B cell (primary cell): Measurements from ENCODE around the gene CYB5D1. TPM values are rescaled to one million over a fixed set of nuclear protein-coding genes. Genes with fewer than 3 reads are reported as not detected.
A peak's percentile ranks its signal among the peaks of the same experiment; 100 is the strongest.

Experiments
- ATAC-seq: fragments of 200-7000 bp; cut with Tn5 transposase; one replicate; pipeline ENCODE4 v1.10.0; 2021; ENCODE audit warnings: low read depth, mild to moderate bottlenecking, moderate number of reproducible peaks, moderate library complexity
- CTCF ChIA-PET: fragments of 350-600 bp; sonication (Branson Sonifier 250); formaldehyde crosslinking; loops from one replicate; lab custom pipeline; 2021; ENCODE audit warnings: antibody characterized with exemption, inconsistent platforms; lab: Charles Lee
- POLR2A ChIA-PET: fragments of 350-600 bp; sonication (Branson Sonifier 250); formaldehyde crosslinking; loops from one replicate; lab custom pipeline; 2021; ENCODE audit warnings: antibody characterized with exemption; lab: Charles Lee
- DNase-seq: peaks from one replicate; pipeline ENCODE4 v3.0.0; 2013
- H2AFZ ChIP-seq: 2 replicates; pipeline ENCODE4 v1.6.1; 2012; ENCODE audit warnings: mild to moderate bottlenecking, low read depth, low read length; ENCODE audit not compliant: insufficient read depth, poor library complexity, severe bottlenecking
- H3K27ac ChIP-seq, 2 donors: 1 replicate in 1 of 2; 2 replicates in 1 of 2; pipeline ENCODE4 v1.5.1; 2012 to 2013; ENCODE audit warnings: low read length in 2 of 2, mild to moderate bottlenecking in 2 of 2, moderate library complexity in 1 of 2
- H3K27me3 ChIP-seq, 4 experiments: fragments of 200-600 bp in 1 of 4; sonication (generic) in 1 of 4; replicated peaks in 1 of 4; 1 replicate in 2 of 4; 2 replicates in 2 of 4; pipeline versions ENCODE4 v1.6.1 to v1.7.0; 2013 to 2016; ENCODE audit warnings: low read length in 3 of 4, mild to moderate bottlenecking in 2 of 4, mixed read lengths in 1 of 4, moderate library complexity in 1 of 4; ENCODE audit not compliant: insufficient read depth in 4 of 4, control insufficient read depth in 3 of 4; ENCODE audit errors: control extremely low read depth in 1 of 4
- H3K36me3 ChIP-seq, 2 experiments: replicated peaks in 1 of 2; 1 replicate in 1 of 2; 2 replicates in 1 of 2; pipeline versions ENCODE4 v1.6.1 to v1.7.1; 2013; ENCODE audit warnings: low read length in 1 of 2; ENCODE audit not compliant: insufficient read depth in 2 of 2, control insufficient read depth in 1 of 2; ENCODE audit errors: control extremely low read depth in 1 of 2, extremely low read depth in 1 of 2
- H3K4me1 ChIP-seq, 2 donors: fragments of 200-600 bp in 1 of 2; sonication (generic) in 1 of 2; 1 replicate in 1 of 2; 2 replicates in 1 of 2; pipeline versions ENCODE4 v1.5.1 to v1.6.1; 2013 to 2017; ENCODE audit warnings: low read length in 2 of 2; ENCODE audit not compliant: control insufficient read depth in 2 of 2, insufficient read depth in 2 of 2
- H3K4me2 ChIP-seq: replicated peaks from 2 replicates; pipeline ENCODE3; 2012; ENCODE audit warnings: mild to moderate bottlenecking, low read depth, low read length; ENCODE audit not compliant: poor library complexity, severe bottlenecking
- H3K4me3 ChIP-seq, 5 experiments: fragments of 200-600 bp in 1 of 5; sonication (generic) in 1 of 5; 1 replicate in 3 of 5; 2 replicates in 2 of 5; pipeline versions ENCODE4 v1.5.1 to v1.7.0; 2011 to 2016; ENCODE audit warnings: low read length in 4 of 5, mild to moderate bottlenecking in 4 of 5, low read depth in 2 of 5, control low read depth in 1 of 5, moderate library complexity in 1 of 5; ENCODE audit not compliant: insufficient read depth in 1 of 5; ENCODE audit errors: control extremely low read depth in 1 of 5, extremely low read depth in 1 of 5
- H3K79me2 ChIP-seq: fragments of 200-600 bp; sonication (generic); one replicate; pipeline ENCODE4 v1.6.0; 2016; ENCODE audit warnings: low read length; ENCODE audit not compliant: control insufficient read depth, insufficient read depth
- H3K9ac ChIP-seq: fragments of 200-600 bp; sonication (generic); 2 replicates; pipeline ENCODE4 v1.6.1; 2017; ENCODE audit warnings: mild to moderate bottlenecking, low read length, moderate library complexity
- H3K9me3 ChIP-seq, 3 donors: one replicate each; pipeline versions ENCODE4 v1.6.1 to v1.7.1; 2013; ENCODE audit warnings: low read length in 2 of 3; ENCODE audit not compliant: control insufficient read depth in 2 of 3, insufficient read depth in 1 of 3; ENCODE audit errors: control extremely low read depth in 1 of 3
- H4K20me1 ChIP-seq: 2 replicates; pipeline ENCODE4 v1.6.0; 2012; ENCODE audit warnings: mild to moderate bottlenecking, low read length; ENCODE audit not compliant: insufficient read depth, control insufficient read depth, poor library complexity, severe bottlenecking
- H3K27ac Mint-ChIP-seq: one replicate; pipeline ENCODE4 v1.8.0; 2021; ENCODE audit warnings: mixed read lengths
- H3K27me3 Mint-ChIP-seq: one replicate; pipeline ENCODE4 v1.8.0; 2021; ENCODE audit warnings: mixed read lengths
- H3K4me1 Mint-ChIP-seq: one replicate; pipeline ENCODE4 v1.8.0; 2021; ENCODE audit warnings: mixed read lengths
- H3K4me3 Mint-ChIP-seq: one replicate; pipeline ENCODE4 v1.8.0; 2021; ENCODE audit warnings: mixed read lengths
- H3K9me3 Mint-ChIP-seq: one replicate; pipeline ENCODE4 v1.8.0; 2022; ENCODE audit warnings: mixed read lengths; ENCODE audit not compliant: insufficient read depth
- EZH2 ChIP-seq: IDR thresholded peaks from 2 replicates; pipeline ENCODE4 v1.6.1; 2012; ENCODE audit warnings: borderline replicate concordance, low read depth, mild to moderate bottlenecking, moderate library complexity, low read length; ENCODE audit not compliant: insufficient read depth, poor library complexity, severe bottlenecking
- WGBS: methylation state at CpG from one replicate; pipeline ENCODE4 v1.1.5; 2013; ENCODE audit warnings: missing lambda C conversion rate; ENCODE audit not compliant: insufficient coverage; 5-methylcytosine and 5-hydroxymethylcytosine counted together
- intact Hi-C: fragments of 100-400 bp; cut with micrococcal nuclease; formaldehyde crosslinking; loops from one replicate; pipeline ENCODE4 v1.10.0; 2022
- polyA plus RNA-seq: library from polyadenylated mRNA; depleted of rRNA; stranded (reverse); fragments of >200 nt; gene quantifications from 2 replicates; pipeline ENCODE4 v1.2.3, GENCODE V29; 2012
- total RNA-seq, 2 donors: library from RNA; stranded (reverse); fragments of 120-200 nt in 1 of 2; gene quantifications; 1 replicate in 1 of 2; 2 replicates in 1 of 2; pipeline versions ENCODE4 v1.2.3 to v1.2.4, GENCODE V29; 2013 to 2022
- TF ChIP-seq, protein P1 (sequence below): fragments of 200-600 bp; IDR thresholded peaks from one replicate; pipeline ENCODE4 v1.8.0; 2022; ENCODE audit warnings: antibody characterized with exemption, mild to moderate bottlenecking

CYB5D1 gene
- total and polyA plus RNA-seq, 2 donors (not counting 1 experiment from before 2014, with no cell fraction given): 6.3 to 10.2 TPM

DNA sequence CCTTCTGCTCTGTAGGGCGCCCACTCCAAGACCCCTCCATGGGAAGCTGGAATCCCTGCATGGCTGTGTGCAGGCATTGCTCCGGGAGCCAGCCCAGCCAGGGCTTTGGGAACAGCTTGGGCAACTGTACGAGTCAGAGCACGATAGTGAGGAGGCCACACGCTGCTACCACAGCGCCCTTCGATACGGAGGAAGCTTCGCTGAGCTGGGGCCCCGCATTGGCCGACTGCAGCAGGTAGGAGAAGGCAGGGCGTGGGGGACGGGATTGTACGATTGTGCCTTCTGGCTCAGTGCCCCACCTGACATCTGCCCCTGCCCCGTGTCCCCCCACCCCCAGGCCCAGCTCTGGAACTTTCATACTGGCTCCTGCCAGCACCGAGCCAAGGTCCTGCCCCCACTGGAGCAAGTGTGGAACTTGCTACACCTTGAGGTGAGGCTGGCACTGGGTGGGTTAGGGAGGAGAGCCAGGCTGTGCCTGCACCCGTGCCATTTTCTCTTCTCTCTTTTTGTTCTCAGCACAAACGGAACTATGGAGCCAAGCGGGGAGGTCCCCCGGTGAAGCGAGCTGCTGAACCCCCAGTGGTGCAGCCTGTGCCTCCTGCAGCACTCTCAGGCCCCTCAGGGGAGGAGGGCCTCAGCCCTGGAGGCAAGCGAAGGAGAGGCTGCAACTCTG lies 11.6 kb upstream of the CYB5D1 start:
- Histone ChIP-seq H3K79me2 (peaks cover 31% of the 10 kb centered on the region), H3K4me1 (peaks cover 15 to 46% of the 10 kb centered on the region in 2 donors), H3K27ac (no peak overlapping the region), H3K4me2 (no peak overlapping the region), H3K4me3 (no peak overlapping the region), H3K9me3 (no peaks in the 10 kb centered on the region), H3K36me3 (peaks cover 0 to 33% of the 10 kb centered on the region in 2 experiments), H2AFZ (no peak overlapping the region), H4K20me1 (peaks cover 69% of the 10 kb centered on the region), H3K9ac (no peak overlapping the region), H3K27me3 (no peaks in the 10 kb centered on the region)
- H3K4me3 Mint-ChIP-seq: peak overlapping the region; percentile 100
- 93% methylated on average over 17 of the region's 22 CpGs for WGBS
- intact Hi-C loops: loop anchor here (10.0 kb wide), 1 partner anchor 231 kb away; the partner anchor contains the start of gene FXR2
- CTCF ChIA-PET: interaction anchor here (1.1 to 5.7 kb wide), 2 partner anchors 11 to 24 kb away, joined by 3 to 53 read pairs; partner anchors contain the start of gene KDM6B
- POLR2A ChIA-PET: interaction anchor here (0.6 to 1.6 kb wide), 4 partner anchors 9 to 337 kb away, joined by 3 to 14 read pairs (median 4); no protein-coding TSS in a partner anchor
- ATAC-seq: no peak
- no peaks in the 10 kb centered on the region for H3K9me3 Mint-ChIP-seq
- DNase-seq: peak; percentile 37
- peaks cover 32% of the 10 kb centered on the region for H3K4me1 Mint-ChIP-seq
- H3K27me3 Mint-ChIP-seq: no peaks in the 10 kb centered on the region
- no peak for TF ChIP-seq EZH2
- TF ChIP-seq, protein P1, sequence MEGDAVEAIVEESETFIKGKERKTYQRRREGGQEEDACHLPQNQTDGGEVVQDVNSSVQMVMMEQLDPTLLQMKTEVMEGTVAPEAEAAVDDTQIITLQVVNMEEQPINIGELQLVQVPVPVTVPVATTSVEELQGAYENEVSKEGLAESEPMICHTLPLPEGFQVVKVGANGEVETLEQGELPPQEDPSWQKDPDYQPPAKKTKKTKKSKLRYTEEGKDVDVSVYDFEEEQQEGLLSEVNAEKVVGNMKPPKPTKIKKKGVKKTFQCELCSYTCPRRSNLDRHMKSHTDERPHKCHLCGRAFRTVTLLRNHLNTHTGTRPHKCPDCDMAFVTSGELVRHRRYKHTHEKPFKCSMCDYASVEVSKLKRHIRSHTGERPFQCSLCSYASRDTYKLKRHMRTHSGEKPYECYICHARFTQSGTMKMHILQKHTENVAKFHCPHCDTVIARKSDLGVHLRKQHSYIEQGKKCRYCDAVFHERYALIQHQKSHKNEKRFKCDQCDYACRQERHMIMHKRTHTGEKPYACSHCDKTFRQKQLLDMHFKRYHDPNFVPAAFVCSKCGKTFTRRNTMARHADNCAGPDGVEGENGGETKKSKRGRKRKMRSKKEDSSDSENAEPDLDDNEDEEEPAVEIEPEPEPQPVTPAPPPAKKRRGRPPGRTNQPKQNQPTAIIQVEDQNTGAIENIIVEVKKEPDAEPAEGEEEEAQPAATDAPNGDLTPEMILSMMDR: no peak
- peak overlapping the region; percentile 32 for H3K27ac Mint-ChIP-seq
